Measurements from ENCODE around the gene NEURL1B.

NEURL1B gene

GRCh38 chr5:172691886-172692285 lies 50.8 kb downstream of the NEURL1B start:
- H3K36me3 Mint-ChIP-seq = no peaks in the 10 kb centered on the region
- no peaks in the 10 kb centered on the region for H3K9me3 Mint-ChIP-seq
- no peak for ATAC-seq (replicated peaks)
- no peak overlapping the region for H3K27ac Mint-ChIP-seq
- H3K27me3 Mint-ChIP-seq = no peaks in the 10 kb centered on the region
- no peak overlapping the region for H3K4me3 Mint-ChIP-seq
- DNase-seq = no peak
- peaks cover 21 to 35% of the 10 kb centered on the region in 2 donors for H3K4me1 Mint-ChIP-seq

- Mint-ChIP-seq H3K9me3 (no peaks in the 10 kb centered on the region), H3K27ac (no peak overlapping the region), H3K36me3 (no peaks in the 10 kb centered on the region), H3K4me3 (no peak overlapping the region), H3K4me1 (peaks cover 24 to 38% of the 10 kb centered on the region in 2 donors), H3K27me3 (no peaks in the 10 kb centered on the region)
- DNase-seq (no peak), ATAC-seq (replicated peaks) (no peak)
Measured at GRCh38 chr5:172692451-172692850, 51.4 kb downstream of the NEURL1B start.

DNA sequence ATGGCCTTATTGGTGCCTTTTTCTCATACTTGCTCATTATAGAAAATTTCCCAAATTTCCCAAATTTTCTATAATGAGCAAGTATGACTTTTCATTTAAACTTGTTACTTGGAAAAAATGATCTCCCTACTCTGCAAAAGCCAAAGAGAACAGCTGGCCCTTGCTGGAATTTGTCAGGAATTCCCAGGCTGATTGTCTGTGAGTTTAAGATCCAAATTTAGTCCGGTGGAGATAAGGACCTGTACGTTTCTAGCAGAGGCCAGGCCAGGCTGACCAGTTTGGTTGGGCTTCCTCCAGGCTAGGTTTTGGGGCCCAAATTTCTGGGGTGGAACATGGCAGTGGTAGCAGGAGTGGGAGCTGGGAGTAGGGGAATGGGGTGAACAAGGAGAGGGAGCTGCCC lies 51.9 kb downstream of the NEURL1B start:
- Mint-ChIP-seq H3K4me3 (no peak overlapping the region), H3K36me3 (no peaks in the 10 kb centered on the region), H3K27me3 (no peaks in the 10 kb centered on the region), H3K27ac (no peak overlapping the region), H3K9me3 (no peaks in the 10 kb centered on the region), H3K4me1 (peaks cover 24 to 38% of the 10 kb centered on the region in 2 donors)
- no peak for DNase-seq
- ATAC-seq (replicated peaks) = no peak

GRCh38 chr5:172694061-172694460 lies 53.0 kb downstream of the NEURL1B start:
- no peak overlapping the region for H3K4me3 Mint-ChIP-seq
- H3K27ac Mint-ChIP-seq = no peak overlapping the region
- ATAC-seq (replicated peaks) (no peak), DNase-seq (no peak)
- H3K4me1 Mint-ChIP-seq = peaks cover 16 to 27% of the 10 kb centered on the region in 2 donors
- H3K36me3 Mint-ChIP-seq = no peaks in the 10 kb centered on the region
- H3K9me3 Mint-ChIP-seq = no peaks in the 10 kb centered on the region
- no peaks in the 10 kb centered on the region for H3K27me3 Mint-ChIP-seq

- H3K27me3 Mint-ChIP-seq = no peaks in the 10 kb centered on the region
- H3K27ac Mint-ChIP-seq = no peak overlapping the region
- H3K36me3 Mint-ChIP-seq = no peaks in the 10 kb centered on the region
- no peak for DNase-seq
- no peak overlapping the region for H3K4me3 Mint-ChIP-seq
- no peaks in the 10 kb centered on the region for H3K9me3 Mint-ChIP-seq
- peaks cover 12 to 22% of the 10 kb centered on the region in 2 donors for H3K4me1 Mint-ChIP-seq
- ATAC-seq (replicated peaks) = no peak
Measured at GRCh38 chr5:172694541-172694940, 53.5 kb downstream of the NEURL1B start.

DNA sequence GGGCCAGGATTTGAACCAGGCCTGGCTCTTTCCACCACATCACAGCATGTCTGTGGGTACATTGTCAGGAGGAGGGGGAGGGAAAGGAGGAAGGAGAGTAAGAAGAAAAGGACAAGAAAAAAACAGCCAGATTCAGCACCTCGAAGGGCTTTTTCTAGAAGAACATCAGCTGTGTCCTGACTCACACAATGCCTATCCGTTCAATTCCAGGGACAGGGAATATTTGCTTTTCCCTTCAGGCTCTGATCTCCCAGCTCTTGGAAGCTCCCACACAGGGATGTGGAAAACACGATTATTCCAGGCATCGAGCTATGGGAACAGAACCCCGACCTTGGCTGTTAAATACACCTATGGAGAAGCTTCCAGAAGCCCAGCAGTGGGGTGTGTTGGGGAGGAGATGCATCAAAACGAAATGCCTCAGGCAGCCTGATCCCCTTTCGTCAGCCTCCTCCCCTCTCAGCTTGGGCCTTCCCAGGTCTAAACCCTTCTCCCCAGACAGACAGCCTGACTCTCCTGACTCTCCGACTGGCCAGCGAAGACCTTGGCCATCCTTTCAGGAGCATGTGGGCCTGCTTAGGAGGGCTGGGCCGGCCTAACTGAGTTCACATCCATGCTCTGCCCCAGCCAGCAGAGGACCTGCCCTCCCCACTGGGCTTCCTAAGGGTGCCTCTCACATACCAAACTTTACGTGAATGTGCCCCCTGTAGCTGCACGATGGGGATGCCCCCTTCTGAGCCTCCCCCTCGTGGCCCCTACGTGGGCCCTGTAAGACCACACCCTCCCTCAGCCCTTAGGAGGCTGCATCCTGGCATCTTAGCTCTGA lies 54.4 kb downstream of the NEURL1B start:
- Mint-ChIP-seq H3K4me1 (peaks cover 8 to 13% of the 10 kb centered on the region in 2 donors), H3K9me3 (no peaks in the 10 kb centered on the region), H3K36me3 (no peaks in the 10 kb centered on the region), H3K27me3 (no peaks in the 10 kb centered on the region), H3K27ac (no peak overlapping the region), H3K4me3 (no peak overlapping the region)
- ATAC-seq (replicated peaks) = no peak
- no peak for DNase-seq

DNA sequence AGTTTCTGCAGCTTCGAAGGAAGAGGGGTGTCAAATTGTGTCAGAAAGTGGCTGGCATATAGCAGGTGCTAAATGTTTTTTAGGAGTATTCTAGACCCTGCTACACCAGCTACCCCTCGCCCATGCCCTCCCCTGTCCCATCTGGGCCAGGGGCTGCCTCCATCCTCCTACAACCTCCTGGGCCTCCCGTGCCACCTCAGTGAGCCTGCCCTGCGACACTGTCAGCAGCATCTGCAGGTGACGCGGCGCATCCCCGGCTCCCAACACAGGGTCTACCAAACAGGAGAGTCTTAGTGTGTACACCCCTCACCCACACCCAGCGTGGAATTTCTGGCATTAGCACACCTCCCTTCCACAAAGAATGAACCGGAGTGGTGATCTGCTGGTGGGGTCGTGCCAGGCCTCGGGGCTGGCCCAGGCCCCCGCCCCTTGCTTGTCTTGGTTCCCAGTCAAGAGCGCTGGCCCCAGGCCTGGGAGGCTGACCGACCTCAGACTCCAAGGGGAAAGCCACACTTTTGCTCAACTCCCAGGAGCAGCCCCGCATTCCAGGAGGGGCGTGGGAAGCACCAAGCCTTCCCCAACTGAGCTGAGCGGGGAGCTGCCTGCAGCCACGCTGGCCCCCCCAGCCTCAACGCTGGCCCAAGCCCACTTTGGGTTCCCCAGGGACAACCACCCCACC lies 55.2 kb downstream of the NEURL1B start:
- Mint-ChIP-seq H3K27ac (no peak overlapping the region), H3K4me3 (no peak overlapping the region), H3K4me1 (peaks cover 11 to 15% of the 10 kb centered on the region in 2 donors), H3K9me3 (no peaks in the 10 kb centered on the region), H3K27me3 (peaks cover 6% of the 10 kb centered on the region in 2 donors), H3K36me3 (no peaks in the 10 kb centered on the region)
- ATAC-seq (replicated peaks) (no peak), DNase-seq (no peak)

- Mint-ChIP-seq H3K4me3 (peak overlapping the region; percentile 91 to 95), H3K36me3 (no peaks in the 10 kb centered on the region), H3K4me1 (peaks cover 18 to 25% of the 10 kb centered on the region in 2 donors), H3K27ac (peak overlapping the region; percentile 96), H3K9me3 (no peaks in the 10 kb centered on the region), H3K27me3 (peaks cover 15 to 17% of the 10 kb centered on the region in 2 donors)
- ATAC-seq (replicated peaks) = peak; percentile 91 to 93
- DNase-seq = peak; percentile 75
Measured at GRCh38 chr5:172697123-172698121, 56.4 kb downstream of the NEURL1B start.

DNA sequence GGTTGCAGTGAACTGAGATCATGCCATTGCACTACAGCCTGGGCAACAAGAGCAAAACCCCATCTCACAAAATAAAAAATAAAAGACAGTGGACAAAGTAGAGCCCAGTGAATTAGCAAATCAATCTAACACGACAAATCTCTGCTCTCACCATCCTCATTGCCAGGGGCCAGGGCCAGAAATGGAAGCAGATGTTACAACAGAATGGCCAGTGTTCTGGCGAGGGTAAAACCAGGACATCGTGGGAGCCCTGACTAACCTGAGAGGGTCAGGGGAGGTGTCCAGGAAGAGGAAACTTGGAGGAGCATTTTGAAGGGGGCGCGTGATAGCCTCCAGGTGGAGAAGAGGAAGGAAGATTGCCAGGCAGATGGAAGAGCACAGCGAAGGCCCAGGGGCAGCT lies 58.4 kb downstream of the NEURL1B start:
- ATAC-seq (replicated peaks) (no peak), DNase-seq (no peak)
- no peaks in the 10 kb centered on the region for H3K9me3 Mint-ChIP-seq
- H3K27me3 Mint-ChIP-seq = peaks cover 26 to 27% of the 10 kb centered on the region in 2 donors
- H3K27ac Mint-ChIP-seq = no peak overlapping the region
- no peaks in the 10 kb centered on the region for H3K36me3 Mint-ChIP-seq
- H3K4me3 Mint-ChIP-seq = no peak overlapping the region
- H3K4me1 Mint-ChIP-seq = peaks cover 18 to 25% of the 10 kb centered on the region in 2 donors

DNA sequence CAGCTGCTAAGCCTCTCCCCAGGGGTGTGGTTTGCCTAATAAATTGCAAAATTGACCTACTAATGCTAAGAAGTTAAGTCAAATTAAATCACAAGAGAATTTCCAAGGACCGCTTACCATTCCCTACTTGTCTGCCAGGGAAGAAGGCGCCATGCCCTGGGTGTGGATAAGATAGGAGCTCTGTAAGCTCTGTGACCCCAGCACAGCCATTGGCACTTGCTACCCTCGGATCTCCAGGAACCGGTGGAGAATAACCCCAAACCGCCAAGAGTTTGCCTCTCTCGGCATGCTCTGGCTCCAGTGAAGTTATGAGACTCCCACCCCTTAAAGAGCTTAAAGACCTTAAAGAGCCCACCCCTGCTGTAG lies 58.9 kb downstream of the NEURL1B start:
- H3K4me1 Mint-ChIP-seq = peaks cover 16 to 25% of the 10 kb centered on the region in 2 donors
- H3K27me3 Mint-ChIP-seq = peaks cover 31% of the 10 kb centered on the region in 2 donors
- H3K27ac Mint-ChIP-seq = no peak overlapping the region
- no peak for ATAC-seq (replicated peaks)
- H3K36me3 Mint-ChIP-seq = no peaks in the 10 kb centered on the region
- DNase-seq = no peak
- H3K9me3 Mint-ChIP-seq = no peaks in the 10 kb centered on the region
- no peak overlapping the region for H3K4me3 Mint-ChIP-seq

DNA sequence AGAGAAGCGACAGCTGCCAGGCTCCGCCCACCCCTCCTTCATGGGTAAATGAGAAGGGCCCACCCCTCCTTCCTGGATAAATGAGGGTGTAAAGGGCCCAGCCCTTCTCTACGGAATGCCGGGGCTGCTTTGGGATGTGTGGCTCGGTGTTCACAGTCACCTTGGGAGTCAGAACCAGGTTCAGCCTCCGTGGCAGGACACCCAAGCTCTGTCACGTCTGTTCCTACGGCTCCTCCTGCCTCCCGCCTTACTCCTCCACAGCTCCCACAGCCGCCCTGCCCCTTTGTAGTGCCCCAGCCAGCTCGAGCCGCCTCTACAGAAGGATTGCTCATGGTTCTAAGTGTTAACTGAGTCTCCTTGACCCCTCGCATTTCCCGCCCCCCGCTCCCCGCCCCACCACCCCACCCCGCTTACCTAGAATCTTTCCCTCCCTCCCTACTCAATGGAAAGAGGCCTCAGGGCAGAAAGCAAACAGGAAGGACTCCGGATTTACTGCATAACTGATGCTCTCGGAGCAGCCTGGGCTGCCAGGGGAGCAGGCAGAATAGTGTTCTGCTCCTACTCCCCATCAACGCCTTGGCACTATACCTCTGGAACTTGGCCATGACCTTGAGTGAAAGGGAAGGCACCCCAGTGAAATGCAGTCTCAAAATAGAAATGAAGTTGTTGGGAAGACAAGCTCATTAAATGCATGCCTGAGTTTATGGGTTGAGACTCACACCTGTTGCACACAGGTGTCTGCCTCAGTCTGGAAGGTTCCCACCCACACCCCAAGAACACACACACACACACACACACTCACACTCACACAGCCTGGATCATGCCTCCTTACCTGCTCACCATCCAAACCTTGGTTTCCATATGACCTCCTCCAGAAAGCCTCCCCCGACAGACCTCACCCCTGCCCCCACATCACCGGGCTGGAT lies 59.6 kb downstream of the NEURL1B start:
- H3K36me3 Mint-ChIP-seq = no peaks in the 10 kb centered on the region
- no peak overlapping the region for H3K27ac Mint-ChIP-seq
- DNase-seq (no peak), ATAC-seq (replicated peaks) (no peak)
- H3K27me3 Mint-ChIP-seq = peaks cover 31 to 32% of the 10 kb centered on the region in 2 donors
- no peaks in the 10 kb centered on the region for H3K9me3 Mint-ChIP-seq
- H3K4me1 Mint-ChIP-seq = peaks cover 16 to 25% of the 10 kb centered on the region in 2 donors
- H3K4me3 Mint-ChIP-seq = no peak overlapping the region

- Mint-ChIP-seq H3K27ac (no peak overlapping the region), H3K4me1 (peaks cover 16 to 25% of the 10 kb centered on the region in 2 donors), H3K4me3 (no peak overlapping the region), H3K9me3 (no peaks in the 10 kb centered on the region), H3K36me3 (no peaks in the 10 kb centered on the region), H3K27me3 (peaks cover 37% of the 10 kb centered on the region in 2 donors)
- ATAC-seq (replicated peaks) (no peak), DNase-seq (no peak)
Measured at GRCh38 chr5:172701291-172701656, 60.2 kb downstream of the NEURL1B start.

- peaks cover 11 to 17% of the 10 kb centered on the region in 2 donors for H3K4me1 Mint-ChIP-seq
- H3K27me3 Mint-ChIP-seq = peaks cover 52 to 54% of the 10 kb centered on the region in 2 donors
- DNase-seq = no peak
- H3K9me3 Mint-ChIP-seq = no peaks in the 10 kb centered on the region
- H3K27ac Mint-ChIP-seq = no peak overlapping the region
- H3K4me3 Mint-ChIP-seq = no peak overlapping the region
- ATAC-seq (replicated peaks) = no peak
- H3K36me3 Mint-ChIP-seq = no peaks in the 10 kb centered on the region
Measured at GRCh38 chr5:172703952-172704351, 62.9 kb downstream of the NEURL1B start.
